K562 (cell line): Measurements from ENCODE around the gene PTCH2. TPM values are rescaled to one million over a fixed set of nuclear protein-coding genes. Genes with fewer than 3 reads are reported as not detected.

Experiments
- CC2D1A ChIP-seq: fragments of 450-650 bp; IDR thresholded peaks from 2 replicates; pipeline ENCODE4 v1.6.1; 2017; ENCODE audit warnings: mild to moderate bottlenecking
- CREM ChIP-seq: IDR thresholded peaks from 2 replicates; pipeline ENCODE4 v1.6.1; 2014; ENCODE audit warnings: antibody characterized with exemption, low read depth
- ELF2 ChIP-seq: fragments of 250-450 bp; sonication (Bioruptor Pico); IDR thresholded peaks from 2 replicates; pipeline ENCODE4 v1.5.0; 2021; ENCODE audit warnings: mild to moderate bottlenecking
- FOXP1 ChIP-seq: sonication (generic); formaldehyde crosslinking; IDR thresholded peaks from 2 replicates; pipeline ENCODE4 v1.8.0; 2022; ENCODE audit warnings: mild to moderate bottlenecking, missing genetic modification reagents
- HMG20B ChIP-seq: fragments of 250-450 bp; sonication (Bioruptor Pico); IDR thresholded peaks from 2 replicates; pipeline ENCODE4 v1.5.0; 2021; ENCODE audit warnings: mild to moderate bottlenecking
- HMGN3 ChIP-seq: IDR thresholded peaks from 2 replicates; pipeline ENCODE4 v1.6.1; 2011; ENCODE audit warnings: borderline replicate concordance, low read depth, mild to moderate bottlenecking, mixed read lengths, low read length; ENCODE audit not compliant: insufficient read length; ENCODE audit errors: extremely low read depth
- MBD2 ChIP-seq: sonication (generic); IDR thresholded peaks from 2 replicates; pipeline ENCODE4 v1.6.1; 2016; ENCODE audit warnings: low read depth, borderline replicate concordance
- polyA plus RNA-seq, 8 experiments: library from polyadenylated mRNA; depleted of rRNA in 4 of 8; stranded (reverse) in 5 of 8; unstranded in 3 of 8; fragments of >200 nt; fragmentation: Nextera tagmentation in 2 of 8; fragmentation: Illumina TruSeq in 1 of 8; extraction: Ambion mirVana in 2 of 8; extraction: Trizol in 1 of 8; gene quantifications; 2 replicates each; pipeline versions ENCODE4 v1.2.1 to v1.2.3, GENCODE V29; 2011 to 2014; ENCODE audit warnings: inconsistent platforms in 1 of 8, missing spikeins in 1 of 8
- total RNA-seq, 7 experiments: library from RNA; depleted of rRNA in 6 of 7; stranded (reverse); fragments of >200 nt in 6 of 7; fragmentation: Illumina TruSeq in 2 of 7; extraction: Trizol in 2 of 7; gene quantifications; 2 replicates each; pipeline versions ENCODE4 v1.2.1 to v1.2.3, GENCODE V29; 2011 to 2021; ENCODE audit warnings: low replicate concordance in 1 of 7
- TF ChIP-seq, protein P1 (sequence below), 2 experiments: fragments of 450-650 bp; formaldehyde crosslinking in 1 of 2; IDR thresholded peaks; 2 replicates each; pipeline versions ENCODE4 v1.4.0 to v1.6.1; 2014 to 2020; ENCODE audit warnings: mild to moderate bottlenecking in 2 of 2, borderline replicate concordance in 1 of 2, low read depth in 1 of 2
- TF ChIP-seq, protein P2 (sequence below): fragments of 250-450 bp; sonication (Bioruptor Pico); IDR thresholded peaks from 2 replicates; pipeline ENCODE4 v1.8.0; 2021; ENCODE audit warnings: mild to moderate bottlenecking, moderate library complexity
- TF ChIP-seq, protein P3 (sequence below): fragments of 450-650 bp; IDR thresholded peaks from 2 replicates; pipeline ENCODE4 v1.6.1; 2016; ENCODE audit warnings: antibody characterized with exemption
- TF ChIP-seq, protein P4 (sequence below): sonication (generic); formaldehyde crosslinking; IDR thresholded peaks from 2 replicates; pipeline ENCODE4 v1.8.0; 2023; ENCODE audit warnings: mild to moderate bottlenecking, missing genetic modification reagents

The PTCH2 gene
- total and polyA plus RNA-seq, 9 of the 15 experiments (the other 6 are each of a cell fraction or from before 2014, with no cell fraction given): 0.15 to 27.3 (median 0.48) TPM; not detected in 1

DNA sequence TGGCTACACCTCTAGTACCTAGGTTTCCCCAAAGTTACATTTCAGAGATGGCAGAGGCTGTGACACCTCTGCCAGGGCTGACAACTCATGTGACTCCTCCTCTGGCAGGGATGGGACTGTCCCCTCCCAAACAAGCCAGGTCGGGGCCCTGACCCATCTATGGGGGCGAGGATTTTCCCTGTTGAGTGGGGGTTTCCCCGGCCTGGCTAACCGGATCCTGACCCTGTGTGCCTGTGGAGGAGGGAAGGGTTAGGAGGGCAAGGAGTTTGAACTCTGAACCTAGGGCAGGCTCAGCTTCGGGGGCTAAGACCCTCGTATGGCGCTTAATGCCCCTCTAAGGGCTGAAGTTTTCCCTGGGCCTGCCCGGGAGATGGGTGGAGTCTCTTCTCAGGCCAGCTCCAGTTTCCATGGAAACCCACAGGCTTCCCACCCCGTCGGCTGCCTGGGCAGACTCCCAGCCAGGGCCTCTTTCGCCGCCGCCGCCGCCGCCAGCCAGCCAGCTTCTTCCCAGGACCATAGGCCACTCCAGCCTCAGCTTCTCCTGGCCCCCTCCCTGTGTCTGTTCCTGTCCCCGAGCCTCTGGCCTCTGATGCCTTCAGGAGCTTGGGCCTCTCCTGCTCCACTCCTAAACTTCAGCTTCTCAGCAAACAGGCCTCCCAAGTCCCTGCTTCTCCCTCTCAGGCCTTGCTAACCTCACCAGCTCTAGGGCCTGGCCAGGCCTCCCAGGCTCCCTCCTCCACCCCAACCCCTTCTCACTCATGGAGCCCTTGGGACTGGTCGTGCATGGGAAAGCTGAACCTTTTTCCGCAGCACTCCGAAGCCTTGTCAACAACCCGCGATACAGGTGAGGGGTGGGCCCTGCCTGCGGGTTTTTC is 34.8 kb downstream of the PTCH2 start, which contains the start of gene BTBD19 (continued):
- TF ChIP-seq, protein P1, sequence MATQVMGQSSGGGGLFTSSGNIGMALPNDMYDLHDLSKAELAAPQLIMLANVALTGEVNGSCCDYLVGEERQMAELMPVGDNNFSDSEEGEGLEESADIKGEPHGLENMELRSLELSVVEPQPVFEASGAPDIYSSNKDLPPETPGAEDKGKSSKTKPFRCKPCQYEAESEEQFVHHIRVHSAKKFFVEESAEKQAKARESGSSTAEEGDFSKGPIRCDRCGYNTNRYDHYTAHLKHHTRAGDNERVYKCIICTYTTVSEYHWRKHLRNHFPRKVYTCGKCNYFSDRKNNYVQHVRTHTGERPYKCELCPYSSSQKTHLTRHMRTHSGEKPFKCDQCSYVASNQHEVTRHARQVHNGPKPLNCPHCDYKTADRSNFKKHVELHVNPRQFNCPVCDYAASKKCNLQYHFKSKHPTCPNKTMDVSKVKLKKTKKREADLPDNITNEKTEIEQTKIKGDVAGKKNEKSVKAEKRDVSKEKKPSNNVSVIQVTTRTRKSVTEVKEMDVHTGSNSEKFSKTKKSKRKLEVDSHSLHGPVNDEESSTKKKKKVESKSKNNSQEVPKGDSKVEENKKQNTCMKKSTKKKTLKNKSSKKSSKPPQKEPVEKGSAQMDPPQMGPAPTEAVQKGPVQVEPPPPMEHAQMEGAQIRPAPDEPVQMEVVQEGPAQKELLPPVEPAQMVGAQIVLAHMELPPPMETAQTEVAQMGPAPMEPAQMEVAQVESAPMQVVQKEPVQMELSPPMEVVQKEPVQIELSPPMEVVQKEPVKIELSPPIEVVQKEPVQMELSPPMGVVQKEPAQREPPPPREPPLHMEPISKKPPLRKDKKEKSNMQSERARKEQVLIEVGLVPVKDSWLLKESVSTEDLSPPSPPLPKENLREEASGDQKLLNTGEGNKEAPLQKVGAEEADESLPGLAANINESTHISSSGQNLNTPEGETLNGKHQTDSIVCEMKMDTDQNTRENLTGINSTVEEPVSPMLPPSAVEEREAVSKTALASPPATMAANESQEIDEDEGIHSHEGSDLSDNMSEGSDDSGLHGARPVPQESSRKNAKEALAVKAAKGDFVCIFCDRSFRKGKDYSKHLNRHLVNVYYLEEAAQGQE (IDR thresholded peaks at IDR 0.05; ENCODE audit: borderline replicate concordance): no peak
- TF ChIP-seq, protein P1 (CRISPR knock-in tag; IDR thresholded peaks at IDR 0.05; ENCODE audit: low read depth): no peak; the same call in 1 of the 2 replicates
- TF ChIP-seq HMG20B (CRISPR knock-in tag) (no peak; the same call in 1 of the 2 replicates), HMGN3 (peak; percentile 48), FOXP1 (CRISPR knock-in tag) (0 out of 2 replicates have a peak, but pooled peaks have one; percentile 11), CC2D1A (0 out of 2 replicates have a peak, but pooled peaks have one; percentile 5), MBD2 (no peak), CREM (peak; percentile 21; the same call in 1 of the 2 replicates), ELF2 (peak; percentile 16; the same call in 1 of the 2 replicates)
- TF ChIP-seq, protein P2, sequence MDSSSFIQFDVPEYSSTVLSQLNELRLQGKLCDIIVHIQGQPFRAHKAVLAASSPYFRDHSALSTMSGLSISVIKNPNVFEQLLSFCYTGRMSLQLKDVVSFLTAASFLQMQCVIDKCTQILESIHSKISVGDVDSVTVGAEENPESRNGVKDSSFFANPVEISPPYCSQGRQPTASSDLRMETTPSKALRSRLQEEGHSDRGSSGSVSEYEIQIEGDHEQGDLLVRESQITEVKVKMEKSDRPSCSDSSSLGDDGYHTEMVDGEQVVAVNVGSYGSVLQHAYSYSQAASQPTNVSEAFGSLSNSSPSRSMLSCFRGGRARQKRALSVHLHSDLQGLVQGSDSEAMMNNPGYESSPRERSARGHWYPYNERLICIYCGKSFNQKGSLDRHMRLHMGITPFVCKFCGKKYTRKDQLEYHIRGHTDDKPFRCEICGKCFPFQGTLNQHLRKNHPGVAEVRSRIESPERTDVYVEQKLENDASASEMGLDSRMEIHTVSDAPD (CRISPR knock-in tag): no peak
- TF ChIP-seq, protein P3, sequence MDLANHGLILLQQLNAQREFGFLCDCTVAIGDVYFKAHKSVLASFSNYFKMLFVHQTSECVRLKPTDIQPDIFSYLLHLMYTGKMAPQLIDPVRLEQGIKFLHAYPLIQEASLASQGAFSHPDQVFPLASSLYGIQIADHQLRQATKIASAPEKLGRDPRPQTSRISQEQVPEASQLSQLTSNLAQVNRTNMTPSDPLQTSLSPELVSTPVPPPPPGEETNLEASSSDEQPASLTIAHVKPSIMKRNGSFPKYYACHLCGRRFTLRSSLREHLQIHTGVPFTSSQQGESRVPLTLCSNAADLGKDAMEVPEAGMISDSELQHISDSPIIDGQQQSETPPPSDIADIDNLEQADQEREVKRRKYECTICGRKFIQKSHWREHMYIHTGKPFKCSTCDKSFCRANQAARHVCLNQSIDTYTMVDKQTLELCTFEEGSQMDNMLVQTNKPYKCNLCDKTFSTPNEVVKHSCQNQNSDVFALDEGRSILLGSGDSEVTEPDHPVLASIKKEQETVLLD: no peak
- TF ChIP-seq, protein P4, sequence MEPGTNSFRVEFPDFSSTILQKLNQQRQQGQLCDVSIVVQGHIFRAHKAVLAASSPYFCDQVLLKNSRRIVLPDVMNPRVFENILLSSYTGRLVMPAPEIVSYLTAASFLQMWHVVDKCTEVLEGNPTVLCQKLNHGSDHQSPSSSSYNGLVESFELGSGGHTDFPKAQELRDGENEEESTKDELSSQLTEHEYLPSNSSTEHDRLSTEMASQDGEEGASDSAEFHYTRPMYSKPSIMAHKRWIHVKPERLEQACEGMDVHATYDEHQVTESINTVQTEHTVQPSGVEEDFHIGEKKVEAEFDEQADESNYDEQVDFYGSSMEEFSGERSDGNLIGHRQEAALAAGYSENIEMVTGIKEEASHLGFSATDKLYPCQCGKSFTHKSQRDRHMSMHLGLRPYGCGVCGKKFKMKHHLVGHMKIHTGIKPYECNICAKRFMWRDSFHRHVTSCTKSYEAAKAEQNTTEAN: no peak
